ENCODE results near the gene ATP2B2.

Gene ATP2B2

DNA sequence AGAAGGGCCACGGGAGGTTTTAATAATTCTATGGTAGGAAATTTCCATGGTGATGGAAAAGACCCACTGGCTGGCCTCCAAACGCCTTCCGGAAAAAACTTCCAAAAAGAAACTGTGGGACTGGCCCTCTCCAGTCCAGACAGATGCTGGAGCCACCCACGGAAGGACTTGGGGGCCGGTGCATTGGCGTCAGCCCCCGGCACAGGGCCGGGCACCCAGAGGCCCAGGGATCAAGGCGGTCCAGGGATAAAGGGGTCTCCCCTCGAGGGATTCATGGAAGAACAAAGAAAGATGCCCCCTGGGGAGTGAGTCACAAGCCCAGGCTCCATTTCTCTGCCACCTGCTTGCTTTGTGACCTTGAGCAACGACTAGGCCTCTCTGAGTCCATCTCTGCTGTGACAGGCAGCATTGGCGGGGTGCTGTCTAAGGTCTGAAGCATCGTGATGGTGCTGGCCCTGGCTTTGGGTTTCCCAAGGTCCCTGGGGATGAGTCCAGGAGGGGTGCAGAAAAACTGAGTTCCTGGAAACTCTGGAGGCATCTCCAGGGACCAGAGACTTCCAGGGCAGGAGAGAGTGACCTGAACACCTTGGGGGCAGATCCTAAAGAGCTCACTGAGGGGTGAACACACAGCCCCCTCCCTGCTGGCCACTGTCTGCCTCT is 21.6 kb downstream of the ATP2B2 start:
- Histone ChIP-seq H3K4me1 (ENCODE audit: insufficient read depth, low read length, poor library complexity, severe bottlenecking) (no peaks in the 10 kb centered on the region), H3K79me2 (ENCODE audit: insufficient read depth, low read length) (no peaks in the 10 kb centered on the region), H4K20me1 (ENCODE audit: insufficient read depth, low read length, poor library complexity, severe bottlenecking) (no peaks in the 10 kb centered on the region), H2AFZ (ENCODE audit: low read length) (no peak overlapping the region), H3K4me2 (ENCODE audit: low read depth, low read length, poor library complexity, severe bottlenecking) (no peak overlapping the region), H3K36me3 (ENCODE audit: insufficient read depth, low read length) (no peaks in the 10 kb centered on the region), H3K27me3 (ENCODE audit: insufficient read depth, low read length, poor library complexity, severe bottlenecking) (no peaks in the 10 kb centered on the region), H3K9me2 (replicated peaks; ENCODE audit: low read depth, low read length) (no peaks in the 10 kb centered on the region), H3K9me3 (ENCODE audit: insufficient read depth, low read depth, low read length) (no peaks in the 10 kb centered on the region), H3K4me3 (ENCODE audit: low read length, poor library complexity, severe bottlenecking) (no peak overlapping the region), H3F3A (ENCODE audit: low read depth) (no peaks in the 10 kb centered on the region), H3K9ac (ENCODE audit: low read depth, low read length, poor library complexity, severe bottlenecking) (no peak overlapping the region)
- no peak for TF ChIP-seq EZH2phosphoT487 (IDR thresholded peaks at IDR 0.05; ENCODE audit: borderline replicate concordance)
- TF ChIP-seq, protein P1, sequence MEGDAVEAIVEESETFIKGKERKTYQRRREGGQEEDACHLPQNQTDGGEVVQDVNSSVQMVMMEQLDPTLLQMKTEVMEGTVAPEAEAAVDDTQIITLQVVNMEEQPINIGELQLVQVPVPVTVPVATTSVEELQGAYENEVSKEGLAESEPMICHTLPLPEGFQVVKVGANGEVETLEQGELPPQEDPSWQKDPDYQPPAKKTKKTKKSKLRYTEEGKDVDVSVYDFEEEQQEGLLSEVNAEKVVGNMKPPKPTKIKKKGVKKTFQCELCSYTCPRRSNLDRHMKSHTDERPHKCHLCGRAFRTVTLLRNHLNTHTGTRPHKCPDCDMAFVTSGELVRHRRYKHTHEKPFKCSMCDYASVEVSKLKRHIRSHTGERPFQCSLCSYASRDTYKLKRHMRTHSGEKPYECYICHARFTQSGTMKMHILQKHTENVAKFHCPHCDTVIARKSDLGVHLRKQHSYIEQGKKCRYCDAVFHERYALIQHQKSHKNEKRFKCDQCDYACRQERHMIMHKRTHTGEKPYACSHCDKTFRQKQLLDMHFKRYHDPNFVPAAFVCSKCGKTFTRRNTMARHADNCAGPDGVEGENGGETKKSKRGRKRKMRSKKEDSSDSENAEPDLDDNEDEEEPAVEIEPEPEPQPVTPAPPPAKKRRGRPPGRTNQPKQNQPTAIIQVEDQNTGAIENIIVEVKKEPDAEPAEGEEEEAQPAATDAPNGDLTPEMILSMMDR (conservative IDR thresholded peaks at IDR 0.05; ENCODE audit: low read length): no peak

DNA sequence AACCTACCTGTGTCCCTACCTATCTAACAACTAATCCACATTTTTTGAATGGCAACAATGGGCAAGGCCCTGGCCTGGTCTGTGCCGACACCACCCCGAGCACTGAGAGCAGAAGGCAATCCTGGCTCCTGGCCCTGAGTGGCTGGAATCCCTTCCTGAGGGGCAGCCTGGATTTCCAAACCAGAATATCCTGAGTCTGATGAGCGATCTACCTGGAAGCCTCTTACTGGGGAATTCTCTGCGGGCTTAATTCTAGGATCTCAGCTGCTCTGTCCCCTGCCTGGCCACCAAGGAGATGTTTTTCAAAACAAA is 22.1 kb downstream of the ATP2B2 start:
- H4K20me1 ChIP-seq (ENCODE audit: insufficient read depth, low read length, poor library complexity, severe bottlenecking): no peaks in the 10 kb centered on the region
- no peak overlapping the region for H2AFZ ChIP-seq (ENCODE audit: low read length)
- H3K27me3 ChIP-seq (ENCODE audit: insufficient read depth, low read length, poor library complexity, severe bottlenecking): no peaks in the 10 kb centered on the region
- no peaks in the 10 kb centered on the region for H3K79me2 ChIP-seq (ENCODE audit: insufficient read depth, low read length)
- no peaks in the 10 kb centered on the region for H3K9me2 ChIP-seq (replicated peaks; ENCODE audit: low read depth, low read length)
- H3K36me3 ChIP-seq (ENCODE audit: insufficient read depth, low read length): no peaks in the 10 kb centered on the region
- H3K4me1 ChIP-seq (ENCODE audit: insufficient read depth, low read length, poor library complexity, severe bottlenecking): no peaks in the 10 kb centered on the region
- H3K4me3 ChIP-seq (ENCODE audit: low read length, poor library complexity, severe bottlenecking): no peak overlapping the region
- no peaks in the 10 kb centered on the region for H3K9me3 ChIP-seq (ENCODE audit: insufficient read depth, low read depth, low read length)
- TF ChIP-seq, protein P1 (conservative IDR thresholded peaks at IDR 0.05; ENCODE audit: low read length): no peak
- no peak for TF ChIP-seq EZH2phosphoT487 (IDR thresholded peaks at IDR 0.05; ENCODE audit: borderline replicate concordance)
- no peak overlapping the region for H3K4me2 ChIP-seq (ENCODE audit: low read depth, low read length, poor library complexity, severe bottlenecking)
- H3F3A ChIP-seq (ENCODE audit: low read depth): no peaks in the 10 kb centered on the region
- no peak overlapping the region for H3K9ac ChIP-seq (ENCODE audit: low read depth, low read length, poor library complexity, severe bottlenecking)

DNA sequence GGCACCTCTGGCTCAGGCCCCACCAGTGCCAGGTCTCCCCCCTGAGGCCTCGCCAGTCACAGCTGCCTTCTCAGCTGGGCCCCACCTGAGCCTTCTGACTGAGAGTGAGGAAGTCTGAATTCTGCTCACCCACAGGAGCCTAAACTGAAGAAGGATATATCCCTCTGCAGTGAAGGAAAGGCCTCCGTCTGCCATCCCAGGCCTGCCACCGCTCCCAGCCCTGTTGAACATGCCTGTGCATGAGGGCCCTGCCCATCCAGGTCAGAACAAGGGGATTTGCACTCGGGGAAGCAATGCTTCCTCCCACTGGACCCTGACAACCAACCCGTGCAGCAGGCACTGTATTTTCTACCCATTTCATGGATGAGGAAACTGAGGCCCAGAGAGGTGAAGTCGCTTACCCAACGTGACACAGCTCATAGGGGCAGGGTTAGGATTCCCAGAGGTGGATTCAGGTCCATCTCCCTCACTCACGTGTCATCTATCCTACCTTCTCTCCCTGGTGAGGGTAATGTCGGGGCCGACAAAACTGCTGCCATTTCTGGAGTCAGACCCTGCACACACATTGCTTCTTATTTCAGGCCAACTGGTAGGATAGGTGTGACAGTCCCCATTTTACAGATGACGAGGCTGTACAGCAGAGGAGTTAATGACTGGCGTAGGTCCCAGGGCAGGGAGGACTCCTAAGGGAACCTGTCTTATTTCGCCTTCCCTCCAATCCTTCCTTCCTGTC is 22.6 kb downstream of the ATP2B2 start:
- TF ChIP-seq, protein P1 (conservative IDR thresholded peaks at IDR 0.05; ENCODE audit: low read length): no peak
- no peak for TF ChIP-seq EZH2phosphoT487 (IDR thresholded peaks at IDR 0.05; ENCODE audit: borderline replicate concordance)
- Histone ChIP-seq H3K27me3 (ENCODE audit: insufficient read depth, low read length, poor library complexity, severe bottlenecking) (no peaks in the 10 kb centered on the region), H3K4me2 (ENCODE audit: low read depth, low read length, poor library complexity, severe bottlenecking) (no peak overlapping the region), H3K9ac (ENCODE audit: low read depth, low read length, poor library complexity, severe bottlenecking) (no peak overlapping the region), H3K4me1 (ENCODE audit: insufficient read depth, low read length, poor library complexity, severe bottlenecking) (no peaks in the 10 kb centered on the region), H3K9me3 (ENCODE audit: insufficient read depth, low read depth, low read length) (no peaks in the 10 kb centered on the region), H4K20me1 (ENCODE audit: insufficient read depth, low read length, poor library complexity, severe bottlenecking) (no peaks in the 10 kb centered on the region), H3K9me2 (replicated peaks; ENCODE audit: low read depth, low read length) (no peaks in the 10 kb centered on the region), H3K36me3 (ENCODE audit: insufficient read depth, low read length) (no peaks in the 10 kb centered on the region), H3K4me3 (ENCODE audit: low read length, poor library complexity, severe bottlenecking) (no peak overlapping the region), H3K79me2 (ENCODE audit: insufficient read depth, low read length) (no peaks in the 10 kb centered on the region), H2AFZ (ENCODE audit: low read length) (no peak overlapping the region), H3F3A (ENCODE audit: low read depth) (no peaks in the 10 kb centered on the region)

Data from Loucy (cell line).